K562 (cell line): ENCODE results near the gene PA2G4. TPM values are rescaled to one million over a fixed set of nuclear protein-coding genes. Genes with fewer than 3 reads are reported as not detected.
A peak's percentile ranks its signal among the peaks of the same experiment; 100 is the strongest.

Experiments used
- ATAC-seq: fragments of 200-7000 bp; cut with Tn5 transposase; 3 replicates; pipeline ENCODE4 v1.9.1; 2020; ENCODE audit warnings: moderate library complexity
- BruUV-seq: library from RNA; stranded (reverse); fragments of 400-500 nt; replicated peaks from 2 replicates; lab custom pipeline; 2021; lab: Mats Ljungman, UMichigan
- CTCF ChIA-PET: fragments of 300-600 bp; formaldehyde crosslinking; extraction: SDS; loops from one replicate; lab custom pipeline; 2021; ENCODE audit warnings: low intra/inter-chr PET ratio; lab: Yijun Ruan, JAX
- POLR2A ChIA-PET: fragments of 300-600, 350-650 bp; sonication (Branson Sonifier 250); formaldehyde crosslinking; extraction: SDS; loops from one replicate; lab custom pipeline; 2021; ENCODE audit warnings: antibody characterized with exemption, inconsistent platforms; lab: Yijun Ruan, JAX
- DNase-seq, 4 experiments: peaks; one replicate each; pipeline versions ENCODE4 v3.0.0 to v3.0.0-alpha.2; 2011 to 2018; ENCODE audit warnings: low spot score in 3 of 4, mixed read lengths in 3 of 4; ENCODE audit errors: extremely low read depth in 1 of 4
- FAIRE-seq: peaks from 2 replicates; lab custom pipeline; 2011; peaks lifted over from hg19 to GRCh38; lab: Jason Lieb, UNC
- H2AFZ ChIP-seq: 2 replicates; pipeline ENCODE4 v1.6.0; 2011; ENCODE audit warnings: low read depth, low read length, control low read depth, inconsistent platforms
- H3K27ac ChIP-seq: fragments of 200-600 bp; 3 replicates; pipeline ENCODE4 v1.8.0; 2011; ENCODE audit warnings: low read depth, mild to moderate bottlenecking, control low read depth, inconsistent platforms, low read length, moderate library complexity, mixed read lengths; ENCODE audit errors: extremely low read depth
- H3K27me3 ChIP-seq, 2 experiments: fragments of 300-600 bp in 1 of 2; 2 replicates in 1 of 2; 3 replicates in 1 of 2; pipeline versions ENCODE4 v1.6.0 to v1.8.0; 2011; ENCODE audit warnings: inconsistent platforms in 2 of 2, low read length in 2 of 2, mild to moderate bottlenecking in 1 of 2, mixed read lengths in 1 of 2, moderate library complexity in 1 of 2; ENCODE audit not compliant: control insufficient read depth in 2 of 2, insufficient read depth in 2 of 2
- H3K36me3 ChIP-seq: fragments of 300-600 bp; 3 replicates; pipeline ENCODE4 v1.8.0; 2011; ENCODE audit warnings: mild to moderate bottlenecking, low read length, inconsistent platforms; ENCODE audit not compliant: control insufficient read depth, insufficient read depth
- H3K4me1 ChIP-seq, 2 experiments: fragments of 200-600 bp in 1 of 2; replicated peaks in 1 of 2; 2 replicates in 1 of 2; 3 replicates in 1 of 2; pipeline versions ENCODE4 v1.5.1 to v1.8.0; 2011; ENCODE audit warnings: inconsistent platforms in 2 of 2, low read length in 2 of 2, mild to moderate bottlenecking in 1 of 2, mixed read lengths in 1 of 2, moderate library complexity in 1 of 2; ENCODE audit not compliant: control insufficient read depth in 2 of 2, insufficient read depth in 2 of 2
- H3K4me2 ChIP-seq: 2 replicates; pipeline ENCODE4 v1.6.1; 2011; ENCODE audit warnings: low read length, control low read depth, inconsistent platforms, mixed read lengths; ENCODE audit not compliant: insufficient read depth
- H3K4me3 ChIP-seq: fragments of 200-600 bp; sonication (generic), shearing (Covaris generic); 2 replicates; pipeline ENCODE4 v1.5.1; 2016; ENCODE audit warnings: control low read depth, inconsistent platforms
- H3K79me2 ChIP-seq: fragments of 200-600 bp; 3 replicates; pipeline ENCODE4 v1.8.0; 2011; ENCODE audit warnings: low read length, inconsistent platforms; ENCODE audit not compliant: control insufficient read depth, insufficient read depth
- H3K9ac ChIP-seq, 2 experiments: 2 replicates each; pipeline versions ENCODE4 v1.6.0 to v1.6.1; 2011; ENCODE audit warnings: low read depth in 2 of 2, low read length in 2 of 2, control low read depth in 1 of 2, inconsistent platforms in 1 of 2, mild to moderate bottlenecking in 1 of 2, mixed read lengths in 1 of 2; ENCODE audit not compliant: insufficient read depth in 1 of 2
- H3K9me1 ChIP-seq: one replicate; pipeline ENCODE4 v1.6.0; 2011; ENCODE audit warnings: inconsistent platforms, mild to moderate bottlenecking, low read length, moderate library complexity; ENCODE audit not compliant: control insufficient read depth, insufficient read depth
- H3K9me3 ChIP-seq: replicated peaks from 2 replicates; pipeline ENCODE4 v1.5.1; 2011; ENCODE audit warnings: low read depth, low read length, inconsistent platforms; ENCODE audit not compliant: control insufficient read depth, insufficient read depth
- H4K20me1 ChIP-seq: replicated peaks from 2 replicates; pipeline ENCODE4 v1.6.1; 2011; ENCODE audit warnings: low read length, inconsistent platforms, mixed read lengths; ENCODE audit not compliant: control insufficient read depth, insufficient read depth
- ID3 ChIP-seq, 2 experiments: fragments of 250-450 bp in 1 of 2; fragments of 450-650 bp in 1 of 2; sonication (Bioruptor Pico) in 1 of 2; IDR thresholded peaks; 2 replicates each; pipeline versions ENCODE4 v1.6.1 to v1.8.0; 2016 to 2021; ENCODE audit warnings: mild to moderate bottlenecking in 2 of 2, moderate library complexity in 2 of 2, missing compliant biosample characterization in 1 of 2, missing genetic modification characterization in 1 of 2
- REST ChIP-seq, 2 experiments: fragments of 450-650 bp; formaldehyde crosslinking in 1 of 2; IDR thresholded peaks; 2 replicates each; pipeline versions ENCODE4 v1.4.0 to v1.6.1; 2014 to 2020; ENCODE audit warnings: mild to moderate bottlenecking in 2 of 2, borderline replicate concordance in 1 of 2, low read depth in 1 of 2
- SMARCA4 ChIP-seq: fragments of 450-650 bp; IDR thresholded peaks from 2 replicates; pipeline ENCODE4 v1.6.1; 2016
- WGBS: fragments of 100-300 bp; shearing (Covaris generic); methylation state at CpG from one replicate; pipeline ENCODE4 v1.1.6; 2016; ENCODE audit warnings: low coverage, mixed read lengths; ENCODE audit not compliant: insufficient coverage; ENCODE audit errors: missing lambda C conversion rate; 5-methylcytosine and 5-hydroxymethylcytosine counted together
- in situ Hi-C: fragments of 300-500 bp; cut with MboI; formaldehyde crosslinking; loops from 4 replicates; pipeline ENCODE4 v1.15.0; 2018; ENCODE audit warnings: inconsistent platforms, mixed read lengths
- intact Hi-C: fragments of 100-400 bp; cut with micrococcal nuclease; formaldehyde crosslinking; loops from 2 replicates; pipeline ENCODE4 v1.14.2; 2022
- polyA plus RNA-seq, 8 experiments: library from polyadenylated mRNA; depleted of rRNA in 4 of 8; stranded (reverse) in 5 of 8; unstranded in 3 of 8; fragments of >200 nt; fragmentation: Nextera tagmentation in 2 of 8; fragmentation: Illumina TruSeq in 1 of 8; extraction: Ambion mirVana in 2 of 8; extraction: Trizol in 1 of 8; gene quantifications; 2 replicates each; pipeline versions ENCODE4 v1.2.1 to v1.2.3, GENCODE V29; 2011 to 2014; ENCODE audit warnings: inconsistent platforms in 1 of 8, missing spikeins in 1 of 8
- total RNA-seq, 7 experiments: library from RNA; depleted of rRNA in 6 of 7; stranded (reverse); fragments of >200 nt in 6 of 7; fragmentation: Illumina TruSeq in 2 of 7; extraction: Trizol in 2 of 7; gene quantifications; 2 replicates each; pipeline versions ENCODE4 v1.2.1 to v1.2.3, GENCODE V29; 2011 to 2021; ENCODE audit warnings: low replicate concordance in 1 of 7

PA2G4 gene
- total and polyA plus RNA-seq, 9 of the 15 experiments (the other 6 are each of a cell fraction or from before 2014, with no cell fraction given) = 230 to 925 (median 638) TPM

GRCh38 chr12:56122637-56123036, 18.3 kb downstream of the PA2G4 start:
- CTCF ChIA-PET = no interaction called here
- in situ Hi-C loops = loop anchor here (10.0 kb wide), 1 partner anchor 342 kb away; the partner anchor contains the start of gene SPRYD4
- H3K36me3 ChIP-seq = peaks cover 18% of the 10 kb centered on the region
- DNase-seq = no peak
- TF ChIP-seq ID3 (CRISPR knock-in tag; IDR thresholded peaks at IDR 0.05) (no peak), ID3 (tag; IDR thresholded peaks at IDR 0.05) (no peak)
- BruUV-seq = no TSS peak
- FAIRE-seq = no peak
- peaks cover 25 to 54% of the 10 kb centered on the region in 2 experiments for H3K4me1 ChIP-seq
- no peaks in the 10 kb centered on the region for H3K9me3 ChIP-seq
- no peaks in the 10 kb centered on the region for H3K27me3 ChIP-seq
- H3K9me1 ChIP-seq = no peaks in the 10 kb centered on the region
- POLR2A ChIA-PET = interaction anchor here (0.6 to 1.3 kb wide), 5 partner anchors 36 to 326 kb away, joined by 3 to 7 read pairs (median 3); partner anchors contain the start of genes SMARCC2 and TIMELESS
- peak overlapping the region in 1 of 2 experiments; percentile 4; a peak in 1 of 4 replicates for H3K9ac ChIP-seq
- intact Hi-C loops = no loop called here
- no peak for ATAC-seq
- no peak overlapping the region for H2AFZ ChIP-seq
- H3K4me2 ChIP-seq = no peak overlapping the region
- H3K79me2 ChIP-seq = peaks cover 21% of the 10 kb centered on the region
- WGBS = 80% methylated on average over 2 of the region's 2 CpGs
- H4K20me1 ChIP-seq = no peaks in the 10 kb centered on the region
- H3K27ac ChIP-seq = no peak overlapping the region
- H3K4me3 ChIP-seq = no peak overlapping the region

DNA sequence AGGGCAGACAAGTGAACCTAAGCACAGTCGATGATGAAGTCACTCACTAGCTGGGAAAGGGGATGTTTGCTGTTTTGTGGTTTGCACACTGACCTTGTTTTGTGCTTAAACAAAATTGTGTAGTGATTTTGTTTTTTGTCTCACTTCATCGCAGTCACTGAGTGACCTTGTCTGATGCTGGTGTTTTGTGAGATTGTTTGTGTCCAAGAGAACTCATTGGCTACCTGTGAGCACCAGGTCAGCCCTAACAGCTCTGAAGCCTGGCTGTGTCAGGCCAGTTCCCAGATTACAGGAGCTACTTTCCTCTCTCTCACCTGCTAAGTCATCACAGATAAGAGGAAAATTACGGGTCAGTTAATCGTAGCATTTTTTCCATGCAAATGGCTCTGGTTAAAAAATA, 19.8 kb downstream of the PA2G4 start:
- H3K36me3 ChIP-seq = peaks cover 16% of the 10 kb centered on the region; the same call in 2 of the 3 replicates
- no peaks in the 10 kb centered on the region for H3K9me1 ChIP-seq
- intact Hi-C loops = no loop called here
- ChIA-PET POLR2A (interaction anchor here (0.6 to 1.8 kb wide), 7 partner anchors 19 to 337 kb away, joined by 3 to 7 read pairs (median 3); partner anchors contain the start of genes RNF41 and SMARCC2), CTCF (no interaction called here)
- peak overlapping the region; percentile 36; the same call in 1 of the 2 replicates for H3K4me2 ChIP-seq
- BruUV-seq = no TSS peak
- peak overlapping the region; percentile 41 for H3K27ac ChIP-seq
- peak overlapping the region; percentile 17 to 45; a peak in 2 of 4 replicates for H3K9ac ChIP-seq
- ATAC-seq = no peak
- in situ Hi-C loops = loop anchor here (10.0 kb wide), 1 partner anchor 341 kb away; the partner anchor contains the start of gene SPRYD4
- peaks cover 20% of the 10 kb centered on the region for H3K79me2 ChIP-seq
- H3K27me3 ChIP-seq = no peaks in the 10 kb centered on the region
- peak in 1 of 4 experiments; percentile 65 for DNase-seq
- peaks cover 5% of the 10 kb centered on the region; the same call in 1 of the 2 replicates for H4K20me1 ChIP-seq
- FAIRE-seq = no peak
- H3K9me3 ChIP-seq = no peaks in the 10 kb centered on the region
- 2% methylated on average over 4 of the region's 4 CpGs for WGBS
- H2AFZ ChIP-seq = no peak overlapping the region
- peaks cover 24 to 48% of the 10 kb centered on the region in 2 experiments for H3K4me1 ChIP-seq
- no peak overlapping the region for H3K4me3 ChIP-seq
- TF ChIP-seq REST (IDR thresholded peaks at IDR 0.05; ENCODE audit: borderline replicate concordance) (no peak), REST (CRISPR knock-in tag; IDR thresholded peaks at IDR 0.05; ENCODE audit: low read depth) (no peak), SMARCA4 (peak; percentile 37; the same call in 1 of the 2 replicates)
